H1 (cell line): ENCODE measurements around the gene TP53. TPM values are rescaled to one million over a fixed set of nuclear protein-coding genes. Genes with fewer than 3 reads are reported as not detected.

Experiments used
- BRCA1 ChIP-seq: IDR thresholded peaks from 2 replicates; pipeline ENCODE4 v1.6.1; 2012; ENCODE audit warnings: low read depth, low read length, improper control_type of control experiment
- CBX5 ChIP-seq: fragments of 300-800, 300-1000 bp; sonication (generic); IDR thresholded peaks from 2 replicates; pipeline ENCODE4 v1.7.1; 2016; ENCODE audit warnings: antibody characterized with exemption, low read length, low read depth
- CBX8 ChIP-seq: fragments of 300-800, 300-1000 bp; sonication (generic); IDR thresholded peaks from 2 replicates; pipeline ENCODE4 v1.7.1; 2016; ENCODE audit warnings: low read depth, low read length, borderline replicate concordance
- CTBP2 ChIP-seq: IDR thresholded peaks from 2 replicates; pipeline ENCODE4 v1.7.0; 2011; ENCODE audit warnings: borderline replicate concordance, mild to moderate bottlenecking, moderate library complexity, mixed read lengths, low read length; ENCODE audit not compliant: insufficient read depth, insufficient read length
- CTCF ChIP-seq, 3 experiments: IDR thresholded peaks; 1 replicate in 2 of 3; 2 replicates in 1 of 3; pipeline versions ENCODE4 v1.5.1 to v1.6.1; 2011; ENCODE audit warnings: low read length in 3 of 3, mild to moderate bottlenecking in 3 of 3, inconsistent platforms in 2 of 3, low read depth in 1 of 3, moderate library complexity in 1 of 3; ENCODE audit not compliant: insufficient read depth in 1 of 3; ENCODE audit errors: control extremely low read depth in 1 of 3
- EP300 ChIP-seq, 2 experiments: IDR thresholded peaks; 1 replicate in 1 of 2; 2 replicates in 1 of 2; pipeline ENCODE4 v1.6.1; 2011 to 2012; ENCODE audit warnings: low read depth in 2 of 2, low read length in 2 of 2, mild to moderate bottlenecking in 2 of 2, borderline replicate concordance in 1 of 2, inconsistent platforms in 1 of 2, moderate library complexity in 1 of 2
- EZH2 ChIP-seq: fragments of 200-600 bp; sonication (generic); IDR thresholded peaks from 2 replicates; pipeline ENCODE4 v1.7.1; 2012; ENCODE audit warnings: low read depth, mild to moderate bottlenecking, moderate library complexity, low read length, inconsistent platforms; ENCODE audit not compliant: severe bottlenecking
- KDM4A ChIP-seq: IDR thresholded peaks from one replicate; pipeline ENCODE4 v1.7.1; 2012; ENCODE audit warnings: low read depth, mild to moderate bottlenecking, moderate library complexity, low read length, inconsistent platforms; ENCODE audit not compliant: severe bottlenecking
- NANOG ChIP-seq: IDR thresholded peaks from 2 replicates; pipeline ENCODE4 v1.6.1; 2011; ENCODE audit warnings: low read length, low read depth, mild to moderate bottlenecking, inconsistent platforms; ENCODE audit not compliant: insufficient read depth, poor library complexity, severe bottlenecking
- POLR2AphosphoS5 ChIP-seq: IDR thresholded peaks from 2 replicates; pipeline ENCODE4 v1.6.1; 2011; ENCODE audit warnings: low read depth, low read length
- RBBP5 ChIP-seq: IDR thresholded peaks from 2 replicates; pipeline ENCODE4 v1.7.1; 2012; ENCODE audit warnings: low read depth, mild to moderate bottlenecking, inconsistent platforms, low read length, moderate library complexity, borderline replicate concordance
- RFX5 ChIP-seq: IDR thresholded peaks from 2 replicates; pipeline ENCODE4 v1.6.1; 2011; ENCODE audit warnings: low read depth, low read length, improper control_type of control experiment, borderline replicate concordance
- SAP30 ChIP-seq: fragments of 300-600 bp; sonication (generic); IDR thresholded peaks from 2 replicates; pipeline ENCODE4 v1.7.1; 2012; ENCODE audit warnings: low read length, moderate library complexity, mild to moderate bottlenecking, inconsistent platforms; ENCODE audit not compliant: insufficient read depth, insufficient replicate concordance
- SIN3A ChIP-seq, 2 experiments: IDR thresholded peaks in 1 of 2; conservative IDR thresholded peaks in 1 of 2; 2 replicates each; pipeline ENCODE4 v1.6.1; 2011 to 2012; ENCODE audit warnings: low read length in 2 of 2, improper control_type of control experiment in 1 of 2, low read depth in 1 of 2, mild to moderate bottlenecking in 1 of 2
- SP4 ChIP-seq: IDR thresholded peaks from 2 replicates; pipeline ENCODE4 v1.6.1; 2012; ENCODE audit warnings: low read length, inconsistent platforms
- SUZ12 ChIP-seq: fragments of 200-600 bp; sonication (generic); IDR thresholded peaks from 2 replicates; pipeline ENCODE4 v1.6.1; 2012; ENCODE audit warnings: mild to moderate bottlenecking, inconsistent platforms, low read length, moderate library complexity, mixed read lengths
- TAF7 ChIP-seq: optimal IDR thresholded peaks from 2 replicates; pipeline ENCODE3; 2011; ENCODE audit warnings: low read depth, mild to moderate bottlenecking, inconsistent platforms, low read length, moderate library complexity, borderline replicate concordance
- TBP ChIP-seq: IDR thresholded peaks from 2 replicates; pipeline ENCODE4 v1.6.1; 2011; ENCODE audit warnings: low read depth, low read length, improper control_type of control experiment
- YY1 ChIP-seq: IDR thresholded peaks from 2 replicates; pipeline ENCODE4 v1.6.1; 2011; ENCODE audit warnings: low read depth, mild to moderate bottlenecking, low read length
- polyA plus RNA-seq, 7 experiments: library from polyadenylated mRNA; depleted of rRNA in 3 of 7; stranded (reverse) in 5 of 7; unstranded in 2 of 7; fragments of >200 nt in 5 of 7; fragments of 200-250 nt in 2 of 7; gene quantifications; 1 replicate in 5 of 7; 2 replicates in 1 of 7; 4 replicates in 1 of 7; pipeline versions ENCODE4 v1.2.1 to v1.2.3, GENCODE V29; 2011 to 2013; ENCODE audit warnings: missing spikeins in 2 of 7, mixed read lengths in 2 of 7
- total RNA-seq: library from RNA; stranded (reverse); fragmentation: NEBNext Ultra II Directional; extraction: Animal tissue kit (Norgen Biotek cat#: 25700); gene quantifications from 2 replicates; pipeline ENCODE4 v1.2.1, GENCODE V29; 2021

TP53 gene
- total and polyA plus RNA-seq, 2 of the 8 experiments (the other 6 are each of a cell fraction or from before 2014, with no cell fraction given), result 143 to 198 TPM

DNA sequence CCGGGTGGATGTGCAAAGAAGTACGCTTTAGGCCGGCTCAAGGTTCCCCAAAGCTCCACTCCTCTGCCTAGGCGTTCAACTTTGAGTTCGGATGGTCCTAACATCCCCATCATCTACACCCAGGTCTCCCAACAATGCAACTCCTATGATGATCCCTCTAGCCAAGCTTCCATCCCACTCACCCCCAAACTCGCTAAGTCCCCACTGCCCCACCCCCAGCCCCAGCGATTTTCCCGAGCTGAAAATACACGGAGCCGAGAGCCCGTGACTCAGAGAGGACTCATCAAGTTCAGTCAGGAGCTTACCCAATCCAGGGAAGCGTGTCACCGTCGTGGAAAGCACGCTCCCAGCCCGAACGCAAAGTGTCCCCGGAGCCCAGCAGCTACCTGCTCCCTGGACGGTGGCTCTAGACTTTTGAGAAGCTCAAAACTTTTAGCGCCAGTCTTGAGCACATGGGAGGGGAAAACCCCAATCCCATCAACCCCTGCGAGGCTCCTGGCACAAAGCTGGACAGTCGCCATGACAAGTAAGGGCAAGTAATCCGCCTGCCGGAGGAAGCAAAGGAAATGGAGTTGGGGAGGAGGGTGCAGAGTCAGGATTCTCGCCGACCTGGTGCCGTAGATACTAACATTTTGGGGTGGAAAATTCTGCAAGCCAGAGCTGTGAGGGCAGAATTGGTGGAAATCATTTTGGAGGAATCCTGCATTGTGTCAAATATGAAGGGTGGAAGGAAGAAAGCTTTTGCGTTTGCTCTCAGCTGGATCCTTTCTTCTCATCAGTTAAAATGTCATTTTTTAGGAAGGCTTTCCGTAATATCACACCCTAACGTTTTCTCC, at the start of gene TP53 (continued):
- peak; percentile 100 for TF ChIP-seq YY1
- no peak for TF ChIP-seq CBX5
- TF ChIP-seq CTCF (IDR thresholded peaks at IDR 0.05; ENCODE audit: control extremely low read depth in 1 of 3, insufficient read depth in 1 of 3, low read depth in 1 of 3, low read length in 3 of 3), result peak in 1 of 3 experiments; percentile 9; a peak in 1 of 4 replicates
- TF ChIP-seq SIN3A (conservative IDR thresholded peaks at IDR 0.05 in 1 of 2, IDR thresholded peaks at IDR 0.05 in 1 of 2; ENCODE audit: low read depth in 1 of 2, low read length in 2 of 2), result peak; percentile 92 to 95; a peak in 3 of 4 replicates
- no peak for TF ChIP-seq RFX5
- no peak for TF ChIP-seq CTBP2
- TF ChIP-seq RBBP5, result no peak; the same call in 1 of the 2 replicates
- 0 out of 3 replicates have a peak, but pooled peaks of 1 of the 2 experiments have one; percentile 10 for TF ChIP-seq EP300 (IDR thresholded peaks at IDR 0.05; ENCODE audit: borderline replicate concordance in 1 of 2, low read depth in 2 of 2, low read length in 2 of 2)
- TF ChIP-seq SUZ12, result no peak
- TF ChIP-seq EZH2, result no peak
- no peak for TF ChIP-seq CBX8
- TF ChIP-seq BRCA1, result no peak
- no peak; the same call in 1 of the 2 replicates for TF ChIP-seq SP4
- peak; percentile 98 for TF ChIP-seq TAF7
- TF ChIP-seq NANOG, result no peak
- peak; percentile 98 for TF ChIP-seq SAP30
- peak; percentile 100 for TF ChIP-seq POLR2AphosphoS5
- no peak for TF ChIP-seq KDM4A
- peak; percentile 98 for TF ChIP-seq TBP
